NCI-H1417 treated with DMSO at 0.1 percent for 48 hours (cell line): Measurements from ENCODE around the gene PSMB5.

Experiments
- DNase-seq: peaks from one replicate; lab custom pipeline; 2025; lab: John Stamatoyannopoulos, UW

PSMB5 gene

GRCh38 chr14:23058654-23059504 lies 24.2 kb upstream of the PSMB5 start:
- no peak for DNase-seq

- DNase-seq, result no peak
These were observed 23.3 kb upstream of the PSMB5 start for GRCh38 chr14:23057757-23058653.

- no peak for DNase-seq
These were observed 22.5 kb upstream of the PSMB5 start, which contains the start of gene CDH24 for GRCh38 chr14:23056956-23057756. CDH24 (minus strand) TSS chr14:23057520; CDS start chr14:23055733, 1,787 bp downstream.

GRCh38 chr14:23056145-23056955 lies 21.6 kb upstream of the PSMB5 start:
- DNase-seq, result no peak

- no peak for DNase-seq
These were observed 21.0 kb upstream of the PSMB5 start for GRCh38 chr14:23055621-23056144.

- no peak for DNase-seq
These were observed 20.4 kb upstream of the PSMB5 start for GRCh38 chr14:23055147-23055550.

- DNase-seq, result no peak
These were observed 19.5 kb upstream of the PSMB5 start for GRCh38 chr14:23054000-23054811.

- DNase-seq, result no peak
These were observed 18.7 kb upstream of the PSMB5 start for GRCh38 chr14:23053426-23053825.

GRCh38 chr14:23052671-23053070 lies 18.0 kb upstream of the PSMB5 start:
- DNase-seq, result no peak

GRCh38 chr14:23052182-23052623 lies 17.5 kb upstream of the PSMB5 start:
- no peak for DNase-seq

- no peak for DNase-seq
These were observed 16.7 kb upstream of the PSMB5 start for GRCh38 chr14:23051141-23052057.

- DNase-seq, result no peak
These were observed 14.3 kb upstream of the PSMB5 start for GRCh38 chr14:23049011-23049410.

- DNase-seq, result no peak
These were observed 13.3 kb upstream of the PSMB5 start for GRCh38 chr14:23047751-23048693.

GRCh38 chr14:23047034-23047634 lies 12.4 kb upstream of the PSMB5 start:
- DNase-seq, result no peak

GRCh38 chr14:23045419-23046357 lies 11.0 kb upstream of the PSMB5 start:
- no peak for DNase-seq

GRCh38 chr14:23044840-23045239 lies 10.1 kb upstream of the PSMB5 start:
- DNase-seq, result no peak
